Ascending aorta (tissue), 2 donors: ENCODE measurements around the gene ARL6IP1. TPM values are rescaled to one million over a fixed set of nuclear protein-coding genes. Genes with fewer than 3 reads are reported as not detected.
"Not testable (repeated sequence)": the region's sequence is repeated elsewhere in the genome, so short reads cannot be mapped to it uniquely, and the experiment has no call there.

Experiments
- DNase-seq, 2 donors: peaks; one replicate each; pipeline ENCODE4 v3.0.0-alpha.2; 2019; ENCODE audit warnings: low spot score in 2 of 2
- H3K27ac ChIP-seq, 2 donors: fragments of 200-600 bp; sonication (generic); one replicate each; pipeline ENCODE4 v1.5.1; 2016 to 2017; ENCODE audit warnings: mild to moderate bottlenecking in 1 of 2
- H3K27me3 ChIP-seq: fragments of 200-600 bp; sonication (generic); one replicate; pipeline ENCODE4 v1.5.1; 2017
- H3K36me3 ChIP-seq, 2 donors: fragments of 200-600 bp; sonication (generic); one replicate each; pipeline ENCODE4 v1.5.1; 2016
- H3K4me1 ChIP-seq, 2 donors: fragments of 200-600 bp; sonication (generic); one replicate each; pipeline ENCODE4 v1.5.1; 2016 to 2017; ENCODE audit warnings: mild to moderate bottlenecking in 1 of 2
- H3K4me3 ChIP-seq, 2 donors: fragments of 200-600 bp; sonication (generic); one replicate each; pipeline ENCODE4 v1.5.1; 2016 to 2017; ENCODE audit warnings: mild to moderate bottlenecking in 1 of 2
- H3K9me3 ChIP-seq, 2 donors: fragments of 200-600 bp; sonication (generic); one replicate each; pipeline ENCODE4 v1.5.1; 2016
- intact Hi-C: fragments of 100-400 bp; cut with DNase I; formaldehyde crosslinking; loops from one replicate; pipeline ENCODE4 v1.15.1; 2023
- total RNA-seq: library from RNA; depleted of rRNA; stranded (reverse); fragments of >200 nt; gene quantifications from one replicate; pipeline ENCODE4 v1.1.0, GENCODE V29; 2016
- TF ChIP-seq, protein P1 (sequence below), 3 experiments: fragments of 200-600 bp in 2 of 3; fragments of 450-650 bp in 1 of 3; sonication (generic) in 2 of 3; IDR thresholded peaks; one replicate each; pipeline ENCODE4 v1.5.1; 2016 to 2019; ENCODE audit warnings: antibody characterized with exemption in 3 of 3, mild to moderate bottlenecking in 1 of 3, moderate library complexity in 1 of 3

Gene ARL6IP1
- total RNA-seq, 1 donor from 2014 or later, result 71.6 TPM

DNA sequence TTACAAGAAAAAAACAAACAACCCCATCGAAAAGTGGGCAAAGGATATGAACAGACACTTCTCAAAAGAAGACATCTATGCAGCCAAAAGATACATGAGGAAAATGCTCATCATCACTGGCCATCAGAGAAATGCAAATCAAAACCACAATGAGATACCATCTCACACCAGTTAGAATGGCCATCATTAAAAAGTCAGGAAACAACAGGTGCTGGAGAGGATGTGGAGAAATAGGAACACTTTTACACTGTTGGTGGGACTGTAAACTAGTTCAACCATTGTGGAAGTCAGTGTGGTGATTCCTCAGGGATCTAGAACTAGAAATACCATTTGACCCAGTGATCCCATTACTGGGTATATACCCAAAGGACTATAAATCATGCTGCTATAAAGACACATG lies 23.7 kb downstream of the ARL6IP1 start:
- H3K36me3 ChIP-seq, H3K27ac ChIP-seq, H3K27me3 ChIP-seq, H3K9me3 ChIP-seq, H3K4me3 ChIP-seq, intact Hi-C loops, DNase-seq, H3K4me1 ChIP-seq: not testable (repeated sequence)

DNA sequence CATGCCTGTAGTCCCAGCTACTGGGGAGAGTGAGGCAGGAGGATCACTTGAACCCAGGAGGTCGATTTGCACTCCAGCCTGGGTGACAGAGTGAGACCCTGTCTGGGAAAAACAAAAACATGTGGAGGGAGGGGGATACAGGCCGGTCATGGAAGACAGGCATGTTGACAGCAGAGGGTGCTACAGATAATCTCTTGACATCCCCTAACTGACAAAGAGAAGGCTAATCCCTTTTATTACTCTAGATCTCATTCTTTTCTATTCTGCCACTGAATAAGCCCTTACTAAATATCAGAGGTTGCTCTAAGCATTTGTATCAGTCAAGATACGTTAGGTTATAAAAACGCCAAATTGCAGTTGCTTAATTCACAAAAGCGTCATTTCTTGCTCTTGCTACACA lies 25.0 kb downstream of the ARL6IP1 start:
- H3K9me3 ChIP-seq, DNase-seq, H3K27me3 ChIP-seq, H3K36me3 ChIP-seq, H3K27ac ChIP-seq, intact Hi-C loops, H3K4me3 ChIP-seq, H3K4me1 ChIP-seq: not testable (repeated sequence)

GRCh38 chr16:18774651-18775050 lies 26.7 kb downstream of the ARL6IP1 start:
- intact Hi-C loops, H3K27ac ChIP-seq, H3K27me3 ChIP-seq, H3K4me1 ChIP-seq, H3K4me3 ChIP-seq, H3K9me3 ChIP-seq, DNase-seq, H3K36me3 ChIP-seq: not testable (repeated sequence)

DNA sequence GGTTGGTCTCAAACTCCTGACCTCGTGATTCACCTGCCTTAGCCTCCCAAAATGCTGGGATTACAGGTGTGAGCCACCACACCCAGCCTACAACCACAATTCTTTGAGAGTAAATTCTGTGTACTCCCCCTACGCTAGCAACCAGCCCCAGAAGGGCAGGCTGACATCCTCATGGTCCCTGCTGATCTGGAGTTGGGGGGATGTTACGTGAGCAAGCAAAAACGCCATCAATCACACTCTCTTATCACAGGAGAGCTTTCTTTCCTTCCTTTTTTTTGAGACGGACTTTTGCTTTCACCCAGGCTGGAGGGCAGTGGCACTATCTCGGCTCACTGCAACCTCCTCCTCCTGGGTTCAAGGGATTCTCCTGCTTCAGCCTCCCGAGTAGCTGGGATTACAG lies 29.2 kb downstream of the ARL6IP1 start:
- H3K4me3 ChIP-seq, H3K36me3 ChIP-seq, H3K27me3 ChIP-seq, intact Hi-C loops, H3K27ac ChIP-seq, DNase-seq, H3K4me1 ChIP-seq, H3K9me3 ChIP-seq: not testable (repeated sequence)

DNA sequence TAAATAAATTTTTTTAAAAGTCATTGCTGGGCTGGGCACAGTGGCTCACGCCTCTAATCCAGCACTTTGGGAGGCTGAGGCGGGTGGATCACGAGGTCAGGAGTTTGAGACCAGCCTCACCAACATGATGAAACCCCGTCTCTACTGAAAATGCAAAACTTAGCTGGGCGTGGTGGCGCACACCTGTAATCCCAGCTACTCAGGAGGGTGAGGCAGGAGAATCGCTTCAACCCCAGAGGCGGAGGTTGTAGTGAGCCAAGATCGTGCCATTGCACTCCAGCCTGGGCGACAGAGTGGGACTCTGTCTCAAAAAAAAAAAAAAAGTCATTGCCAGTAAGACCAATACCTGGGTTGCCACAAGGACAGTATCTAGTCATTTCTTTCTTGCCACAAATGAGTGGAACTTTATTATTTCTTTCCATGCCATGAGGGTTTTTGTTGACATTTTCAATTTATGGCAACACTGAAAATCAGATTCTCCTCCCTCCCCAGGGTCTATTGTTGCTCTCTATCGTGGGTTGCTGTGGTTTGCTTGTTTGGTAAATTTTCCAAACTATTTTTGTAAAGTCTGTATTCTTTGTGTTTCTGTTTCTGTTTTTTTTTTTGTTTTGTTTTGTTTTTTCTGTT lies 30.9 kb downstream of the ARL6IP1 start:
- H3K4me3 ChIP-seq, intact Hi-C loops, DNase-seq, H3K27me3 ChIP-seq, H3K36me3 ChIP-seq, H3K9me3 ChIP-seq, H3K4me1 ChIP-seq, H3K27ac ChIP-seq: not testable (repeated sequence)

- intact Hi-C loops, DNase-seq, H3K4me3 ChIP-seq, H3K36me3 ChIP-seq, H3K27ac ChIP-seq, H3K4me1 ChIP-seq, H3K27me3 ChIP-seq, H3K9me3 ChIP-seq: not testable (repeated sequence)
These were observed 34.1 kb downstream of the ARL6IP1 start for GRCh38 chr16:18767217-18767616.

- H3K27ac ChIP-seq, H3K36me3 ChIP-seq, H3K9me3 ChIP-seq, H3K4me3 ChIP-seq, H3K4me1 ChIP-seq, H3K27me3 ChIP-seq, intact Hi-C loops, DNase-seq: not testable (repeated sequence)
These were observed 38.6 kb downstream of the ARL6IP1 start for GRCh38 chr16:18762713-18763112.

DNA sequence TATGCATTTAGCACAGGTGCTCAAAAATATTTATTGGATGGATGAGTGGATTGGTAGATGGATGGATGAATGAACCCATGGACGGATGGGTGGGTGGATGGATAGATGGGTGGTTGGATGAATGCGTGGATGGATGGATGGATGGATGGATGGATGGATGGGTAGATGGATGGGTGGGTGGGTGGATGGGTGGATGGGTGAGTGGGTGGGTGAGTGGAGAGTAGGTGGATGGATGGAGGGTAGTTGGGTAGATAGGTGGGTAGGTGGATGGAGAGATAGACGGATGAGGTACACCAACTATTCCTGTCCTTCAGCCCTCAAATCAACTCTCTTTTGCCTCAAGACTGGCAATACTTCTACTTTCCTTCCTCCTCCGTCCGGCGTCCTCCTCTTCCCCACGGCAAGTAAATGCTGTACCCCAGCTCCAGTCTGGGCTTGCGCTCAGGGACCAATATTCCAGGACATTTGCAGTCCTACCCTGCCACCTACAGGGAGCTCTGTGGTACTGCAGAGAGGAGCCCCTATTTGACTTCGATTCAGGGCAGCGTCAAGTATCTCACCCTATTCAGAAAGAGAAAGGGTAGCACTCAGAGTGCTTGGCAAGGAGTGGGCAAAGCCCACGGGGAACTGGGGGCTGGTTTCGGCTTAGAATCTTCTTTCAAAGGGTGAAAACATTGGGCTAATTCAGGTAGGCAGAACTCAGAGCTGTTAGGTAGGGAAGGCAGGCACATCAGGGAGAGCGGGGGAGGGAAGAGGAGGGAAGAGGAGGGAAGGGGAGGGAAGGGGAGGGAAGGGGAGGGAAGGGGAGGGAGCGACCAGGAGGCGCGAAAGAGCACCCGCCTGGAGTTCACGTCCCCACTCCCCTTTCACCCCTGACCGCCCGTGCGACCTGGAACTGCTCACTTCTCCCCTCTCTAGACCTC lies 41.5 kb downstream of the ARL6IP1 start:
- TF ChIP-seq, protein P1, sequence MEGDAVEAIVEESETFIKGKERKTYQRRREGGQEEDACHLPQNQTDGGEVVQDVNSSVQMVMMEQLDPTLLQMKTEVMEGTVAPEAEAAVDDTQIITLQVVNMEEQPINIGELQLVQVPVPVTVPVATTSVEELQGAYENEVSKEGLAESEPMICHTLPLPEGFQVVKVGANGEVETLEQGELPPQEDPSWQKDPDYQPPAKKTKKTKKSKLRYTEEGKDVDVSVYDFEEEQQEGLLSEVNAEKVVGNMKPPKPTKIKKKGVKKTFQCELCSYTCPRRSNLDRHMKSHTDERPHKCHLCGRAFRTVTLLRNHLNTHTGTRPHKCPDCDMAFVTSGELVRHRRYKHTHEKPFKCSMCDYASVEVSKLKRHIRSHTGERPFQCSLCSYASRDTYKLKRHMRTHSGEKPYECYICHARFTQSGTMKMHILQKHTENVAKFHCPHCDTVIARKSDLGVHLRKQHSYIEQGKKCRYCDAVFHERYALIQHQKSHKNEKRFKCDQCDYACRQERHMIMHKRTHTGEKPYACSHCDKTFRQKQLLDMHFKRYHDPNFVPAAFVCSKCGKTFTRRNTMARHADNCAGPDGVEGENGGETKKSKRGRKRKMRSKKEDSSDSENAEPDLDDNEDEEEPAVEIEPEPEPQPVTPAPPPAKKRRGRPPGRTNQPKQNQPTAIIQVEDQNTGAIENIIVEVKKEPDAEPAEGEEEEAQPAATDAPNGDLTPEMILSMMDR (IDR thresholded peaks at IDR 0.05), result peak; percentile 47 to 71 (median 66)

GRCh38 chr16:18757960-18758660 lies 43.2 kb downstream of the ARL6IP1 start:
- DNase-seq, H3K27me3 ChIP-seq, H3K27ac ChIP-seq, H3K4me1 ChIP-seq, H3K9me3 ChIP-seq, H3K4me3 ChIP-seq, H3K36me3 ChIP-seq, intact Hi-C loops: not testable (repeated sequence)

More for the DNA sequence above, 41.5 kb downstream of the ARL6IP1 start:
- intact Hi-C loops, H3K4me3 ChIP-seq, H3K9me3 ChIP-seq, H3K4me1 ChIP-seq, H3K27me3 ChIP-seq, H3K27ac ChIP-seq, H3K36me3 ChIP-seq: not testable (repeated sequence)
- peak in 1 of 2 donors; percentile 69 for DNase-seq

DNA sequence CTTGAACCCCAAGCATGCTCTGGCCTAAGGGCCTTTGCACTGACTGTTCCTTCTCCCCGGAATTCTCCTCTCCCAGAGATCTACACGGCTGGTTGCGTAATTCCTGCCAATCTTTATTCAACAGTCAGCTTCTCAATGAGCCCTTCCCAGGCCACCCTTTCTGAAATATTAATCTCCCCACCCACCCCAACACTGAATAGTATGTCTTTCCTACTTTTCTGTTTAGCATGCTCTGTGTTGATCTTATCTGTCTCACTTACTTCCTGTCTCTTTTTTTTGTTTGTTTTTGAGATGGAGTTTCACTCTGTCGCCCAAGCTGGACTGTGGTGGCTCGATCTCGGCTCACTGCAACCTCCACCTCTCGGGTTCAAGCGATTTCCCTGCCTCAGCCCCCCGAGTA lies 44.7 kb downstream of the ARL6IP1 start:
- intact Hi-C loops, H3K4me1 ChIP-seq, H3K4me3 ChIP-seq, DNase-seq, H3K27ac ChIP-seq, H3K36me3 ChIP-seq, H3K9me3 ChIP-seq, H3K27me3 ChIP-seq: not testable (repeated sequence)

DNA sequence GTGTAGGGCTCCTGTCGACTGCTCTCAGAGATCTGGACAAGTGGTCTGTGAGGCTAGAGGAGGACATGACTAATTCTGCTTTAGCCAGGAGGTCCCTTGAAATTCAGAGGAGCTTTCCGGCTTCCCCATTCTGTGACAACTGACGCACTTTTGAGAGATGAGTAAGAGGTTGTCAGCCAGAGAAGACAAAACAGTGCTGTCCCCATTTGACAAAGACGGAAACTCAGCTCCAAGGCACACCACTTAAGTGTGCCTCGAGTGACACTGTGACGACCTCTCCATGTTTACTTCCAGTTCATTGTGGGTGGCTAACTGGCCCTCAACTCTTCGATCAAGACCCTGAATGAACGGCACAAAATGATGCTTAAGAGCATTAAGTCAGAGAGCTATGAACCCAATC lies 58.5 kb downstream of the ARL6IP1 start:
- H3K36me3 ChIP-seq, H3K27ac ChIP-seq, intact Hi-C loops, H3K4me3 ChIP-seq, DNase-seq, H3K4me1 ChIP-seq, H3K9me3 ChIP-seq, H3K27me3 ChIP-seq: not testable (repeated sequence)
